GM19328 (cell line): ENCODE results near the gene SERPINB6.
"Not testable (repeated sequence)": the region's sequence is repeated elsewhere in the genome, so short reads cannot be mapped to it uniquely, and the experiment has no call there.

Experiments used
- ATAC-seq: cut with Tn5 transposase; IDR thresholded peaks from one replicate; pipeline ENCODE4 v1.9.1; 2021; ENCODE audit warnings: mild to moderate bottlenecking, moderate library complexity; ENCODE audit not compliant: unreplicated experiment

SERPINB6 gene

DNA sequence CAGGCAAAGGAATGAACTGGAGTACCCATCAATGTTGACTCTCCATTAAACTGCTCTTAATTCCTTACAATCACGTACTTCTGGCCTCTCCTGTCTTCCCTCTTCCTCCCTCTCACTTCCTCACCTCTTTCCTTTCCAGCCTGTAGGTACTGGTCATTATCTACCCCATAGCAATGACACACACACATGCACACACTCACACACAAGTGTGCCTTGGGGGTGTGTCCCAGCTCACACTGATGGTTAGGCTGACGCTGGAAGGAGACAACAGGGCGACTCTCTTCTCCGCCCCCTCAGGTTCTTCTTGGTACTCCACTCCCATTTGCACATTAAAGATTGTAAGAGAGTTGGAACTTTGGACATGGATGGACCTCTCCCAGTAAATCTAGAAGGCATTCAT is 54.3 kb downstream of the SERPINB6 start:
- ATAC-seq = no peak

DNA sequence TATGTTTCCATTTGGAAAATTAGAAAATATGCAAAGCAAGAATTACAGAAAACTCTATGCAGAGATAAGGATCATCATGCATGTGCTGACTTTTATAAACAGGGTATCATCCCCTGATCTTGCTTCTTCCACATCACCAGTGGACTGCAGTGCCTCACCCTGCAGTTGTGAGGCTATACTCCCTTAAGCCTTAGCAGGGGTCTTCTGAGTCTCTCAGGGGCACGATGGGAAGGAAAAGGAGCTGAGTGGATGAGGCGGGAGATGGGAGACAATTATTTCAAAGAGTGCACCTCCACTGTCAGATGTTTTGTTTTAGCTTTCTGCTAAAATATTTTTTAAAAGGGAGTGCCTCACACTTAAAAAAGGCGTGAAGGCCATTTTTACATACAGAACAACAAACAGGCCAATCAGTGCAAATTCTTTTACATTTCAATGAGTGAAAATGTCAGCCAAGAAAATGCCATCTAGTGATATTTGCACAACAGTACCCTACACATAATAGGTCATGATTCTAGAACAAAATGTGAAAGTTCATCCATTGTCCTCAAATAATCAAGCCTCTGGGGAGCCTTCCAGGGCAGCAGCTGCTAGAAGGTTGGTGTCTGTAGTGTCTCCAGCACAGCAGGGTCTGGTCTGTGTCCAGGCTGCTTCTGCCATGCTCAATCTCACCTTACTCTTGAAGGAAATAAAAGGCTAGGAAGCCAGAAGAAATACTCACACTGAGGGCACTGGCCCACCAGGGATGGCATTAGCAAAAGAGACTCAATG is 55.0 kb downstream of the SERPINB6 start:
- ATAC-seq = no peak

- ATAC-seq = no peak
Observed at GRCh38 chr6:2915150-2915549, 56.2 kb downstream of the SERPINB6 start.

- no peak for ATAC-seq
Observed at GRCh38 chr6:2914318-2914660, 57.1 kb downstream of the SERPINB6 start.

DNA sequence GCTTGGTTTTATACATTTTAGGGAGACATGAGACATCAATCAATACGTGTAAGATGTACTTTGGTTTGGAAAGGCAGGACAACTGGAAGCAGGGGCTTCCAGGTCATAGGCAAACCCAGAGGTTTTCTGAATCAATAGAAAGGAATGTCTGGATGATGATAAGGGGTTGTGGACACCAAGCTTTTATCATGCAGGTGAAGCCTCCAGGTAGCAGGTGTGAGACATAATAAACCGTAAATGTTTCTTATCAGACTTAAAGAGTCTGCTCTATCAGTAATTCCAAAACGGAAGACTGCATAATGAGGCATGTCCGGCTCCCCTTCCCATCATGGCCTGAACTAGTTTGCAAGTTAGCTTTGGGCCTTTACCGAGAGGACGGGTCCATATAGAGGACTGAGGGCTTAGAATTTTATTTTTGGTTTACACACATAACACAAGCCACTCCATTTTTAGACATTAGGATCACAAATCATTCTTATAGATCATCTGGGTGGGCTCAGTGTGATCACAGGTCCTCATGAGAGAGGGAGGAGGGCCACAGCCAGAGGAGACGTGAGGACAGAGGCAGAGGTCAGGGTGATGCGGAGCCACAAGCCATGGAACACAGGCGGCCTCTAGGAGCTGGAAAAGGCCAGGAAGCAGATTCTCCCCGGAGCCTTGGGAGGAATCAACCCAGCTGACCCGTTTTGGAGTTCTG is 57.6 kb downstream of the SERPINB6 start:
- no peak for ATAC-seq

DNA sequence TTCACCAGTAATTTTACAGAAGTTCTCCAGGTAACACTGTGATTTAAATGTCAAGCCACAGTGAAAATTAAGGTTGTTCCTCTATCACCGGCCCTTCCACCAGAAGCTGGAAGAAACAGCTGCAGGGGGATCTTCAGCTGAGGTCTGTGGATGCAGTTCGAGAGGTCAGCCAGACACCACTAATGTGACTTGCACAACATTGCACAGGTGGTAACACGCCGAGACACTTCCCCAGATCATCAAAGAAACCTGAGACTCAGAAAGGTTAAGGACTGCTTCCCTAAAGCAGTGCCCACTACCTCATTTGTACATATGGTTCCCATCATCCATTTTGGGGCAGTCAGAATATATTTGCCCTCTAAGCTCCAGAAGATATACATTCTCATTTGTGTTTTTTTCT is 60.2 kb downstream of the SERPINB6 start:
- ATAC-seq = no peak

- ATAC-seq = no peak
Observed at GRCh38 chr6:2909718-2910117, 61.6 kb downstream of the SERPINB6 start.

- ATAC-seq = not testable (repeated sequence)
Observed at GRCh38 chr6:2909051-2909606, 62.2 kb downstream of the SERPINB6 start.

GRCh38 chr6:2908516-2908915 is 62.9 kb downstream of the SERPINB6 start:
- ATAC-seq = not testable (repeated sequence)

DNA sequence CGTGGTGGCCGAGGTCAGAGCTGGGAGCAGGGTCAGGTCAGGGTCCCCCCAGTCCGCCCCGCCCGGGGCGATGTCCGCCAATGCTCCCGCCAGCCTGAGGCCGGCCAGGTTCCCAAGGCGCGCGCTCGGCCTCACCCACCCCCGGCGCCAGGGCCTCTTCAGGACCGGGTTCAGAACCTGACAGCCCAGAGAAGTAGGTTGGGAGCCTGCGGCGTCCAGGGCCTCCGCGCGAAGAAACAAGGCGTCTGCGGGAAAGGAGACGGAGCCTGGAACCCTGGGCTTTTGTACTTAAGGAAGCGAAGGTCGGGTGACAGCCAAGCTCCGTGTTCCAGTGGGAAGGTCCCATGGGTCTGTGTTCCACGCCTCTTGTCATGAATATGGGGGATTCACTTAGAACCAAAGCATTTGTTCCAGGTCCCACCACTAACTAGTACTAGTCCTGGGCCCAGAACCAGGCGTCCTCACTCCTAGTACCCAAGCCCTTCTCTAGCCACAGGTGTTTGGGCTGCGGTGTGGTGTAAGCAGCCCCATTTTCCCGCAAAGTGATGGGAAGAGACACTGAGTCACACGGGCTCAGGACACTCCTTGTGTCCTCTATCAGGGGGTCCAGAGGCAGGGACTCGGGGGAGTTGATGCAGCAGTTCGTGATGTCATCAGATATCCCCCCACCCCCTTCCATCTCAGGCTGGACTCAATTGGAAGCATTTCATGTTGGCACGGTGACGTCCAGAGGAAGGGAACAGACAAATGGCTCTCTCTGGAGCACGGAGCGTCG is 67.8 kb downstream of the SERPINB6 start:
- ATAC-seq = not testable (repeated sequence)

GRCh38 chr6:2901645-2902502 is 69.5 kb downstream of the SERPINB6 start:
- ATAC-seq = not testable (repeated sequence)

DNA sequence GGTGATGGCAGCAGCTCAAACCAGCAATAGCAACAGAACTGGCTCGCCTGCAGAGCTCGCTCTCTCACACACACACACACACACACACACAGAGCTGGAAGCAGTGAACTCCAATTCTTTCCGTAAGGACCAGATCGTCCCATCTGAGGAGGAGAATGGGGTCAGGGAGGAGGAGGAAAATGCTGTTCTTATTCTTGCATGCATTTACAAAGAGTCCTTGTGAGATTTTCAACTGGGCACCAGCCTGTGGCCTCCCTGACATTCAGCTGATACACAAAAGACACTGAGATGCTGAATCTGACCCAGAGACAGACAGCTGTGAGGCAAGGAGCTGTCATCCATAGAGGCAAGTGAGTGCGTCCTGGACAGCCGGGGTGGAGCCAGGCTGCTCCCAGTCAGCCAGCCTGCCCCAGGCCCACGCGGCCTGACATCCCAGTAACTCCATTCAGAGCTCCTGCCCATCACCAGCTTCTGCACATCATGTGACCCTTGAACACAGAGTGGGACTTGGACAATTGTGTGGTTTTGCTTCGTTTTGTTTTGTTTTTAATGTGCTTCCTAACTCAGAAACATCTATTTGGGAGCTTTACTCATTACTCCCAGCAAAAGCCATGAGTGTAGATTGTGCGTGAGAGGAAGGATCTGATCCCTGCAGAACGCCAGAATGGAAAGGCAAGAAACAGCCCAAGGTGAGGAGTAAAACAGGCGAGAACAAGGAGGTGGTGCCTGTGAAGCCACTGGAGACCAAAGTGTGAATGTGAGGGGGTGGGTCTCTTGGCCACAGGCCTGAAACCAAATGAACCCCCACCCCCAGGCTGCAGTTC is 70.3 kb downstream of the SERPINB6 start:
- ATAC-seq = no peak

DNA sequence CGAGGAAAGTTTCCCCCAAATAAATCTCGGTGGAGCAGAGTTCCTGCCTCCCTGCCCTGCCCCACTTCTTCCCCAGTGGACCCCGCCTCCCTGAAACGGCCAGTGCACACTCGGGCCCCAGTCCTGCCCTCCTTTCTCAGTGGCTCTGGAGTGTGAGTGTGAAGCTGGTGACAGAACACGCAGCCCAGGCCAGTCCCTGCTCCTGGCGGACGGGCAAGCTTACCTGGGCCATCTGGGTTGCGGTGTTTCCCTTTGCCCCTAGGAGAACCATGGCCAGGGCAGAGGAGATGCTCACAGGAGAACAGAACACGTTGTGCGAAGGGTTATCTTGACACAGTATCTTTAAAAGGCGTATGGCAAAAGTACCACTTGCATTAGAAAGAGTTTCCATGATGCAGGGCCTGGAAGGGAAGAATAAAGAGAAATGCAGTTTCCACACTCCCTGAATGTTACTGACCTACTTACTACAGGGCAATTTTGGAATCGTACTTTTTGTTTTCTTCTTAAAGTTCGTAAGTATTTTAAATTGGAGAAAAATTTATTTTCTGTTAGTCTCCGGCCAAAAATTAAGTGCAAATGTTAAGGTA is 71.1 kb downstream of the SERPINB6 start:
- ATAC-seq = no peak

DNA sequence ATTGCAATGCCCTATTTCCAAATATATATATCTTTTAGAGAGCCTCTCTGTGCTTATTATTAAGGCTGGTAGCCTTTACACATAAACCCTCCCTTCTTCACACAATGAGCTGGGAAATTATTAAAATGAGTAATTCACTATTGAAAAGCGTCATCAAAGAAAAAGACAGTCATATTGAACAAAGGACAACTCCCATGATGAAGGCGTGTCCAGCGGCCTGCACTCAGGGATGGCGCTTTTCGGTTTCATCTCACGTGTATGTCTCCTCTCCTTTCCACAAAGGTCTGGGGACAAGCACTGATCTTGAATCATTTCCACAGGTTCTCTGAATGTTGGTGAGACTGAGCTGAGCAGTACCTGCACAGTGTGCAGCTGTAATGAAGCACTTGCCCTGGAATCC is 71.8 kb downstream of the SERPINB6 start:
- ATAC-seq = no peak
